ENCODE results near the gene PIM3. TPM values are rescaled to one million over a fixed set of nuclear protein-coding genes. Genes with fewer than 3 reads are reported as not detected.

Gene PIM3
- total and polyA plus RNA-seq, 4 experiments from 2014 or later = 48.1 to 62.3 (median 54.2) TPM

DNA sequence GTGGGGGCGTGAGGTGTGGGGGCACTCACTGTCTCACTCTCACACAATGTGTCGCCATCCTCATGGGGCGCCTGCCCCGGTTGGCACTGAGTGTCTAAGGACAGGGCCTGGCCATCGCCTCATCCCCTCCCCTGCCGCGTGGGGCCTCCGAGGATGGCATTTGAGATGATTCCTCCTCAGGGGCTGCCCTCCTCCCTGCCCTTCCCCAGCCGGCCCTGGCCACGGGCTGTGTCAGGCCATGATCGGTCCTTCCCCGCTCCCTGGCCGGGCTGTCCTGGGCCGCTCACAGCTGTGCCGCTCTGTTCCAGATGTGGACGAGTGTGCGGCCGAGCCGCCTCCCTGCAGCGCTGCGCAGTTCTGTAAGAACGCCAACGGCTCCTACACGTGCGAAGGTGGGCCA, 37.6 kb upstream of the PIM3 start:
- Mint-ChIP-seq H3K27ac (no peak overlapping the region), H3K9me3 (no peaks in the 10 kb centered on the region), H3K36me3 (peaks cover 0 to 18% of the 10 kb centered on the region in 2 donors), H3K4me3 (no peak overlapping the region), H3K4me1 (peaks cover 22 to 56% (median 35%) of the 10 kb centered on the region in 4 donors), H3K27me3 (no peaks in the 10 kb centered on the region)
- Histone ChIP-seq H3K4me1 (ENCODE audit: insufficient read depth, low read length) (peaks cover 30% of the 10 kb centered on the region), H3K36me3 (ENCODE audit: insufficient read depth, low read length) (peaks cover 12% of the 10 kb centered on the region), H3K9me3 (ENCODE audit: control insufficient read depth in 1 of 2, low read length in 2 of 2) (no peaks in the 10 kb centered on the region), H3K27ac (ENCODE audit: low read depth, low read length) (no peak overlapping the region), H3K27me3 (ENCODE audit: insufficient read depth, low read length) (no peaks in the 10 kb centered on the region), H3K4me3 (ENCODE audit: low read length in 2 of 2) (no peak overlapping the region)
- no peak for DNase-seq
- ChIA-PET CTCF (ENCODE audit: partially characterized antibody) (interaction anchor here (1.3 kb wide), 1 partner anchor 155 kb away, joined by 3 read pairs; no protein-coding TSS in a partner anchor), POLR2A (ENCODE audit: partially characterized antibody) (no interaction called here)
- intact Hi-C loops (cut with micrococcal nuclease) = no loop called here

DNA sequence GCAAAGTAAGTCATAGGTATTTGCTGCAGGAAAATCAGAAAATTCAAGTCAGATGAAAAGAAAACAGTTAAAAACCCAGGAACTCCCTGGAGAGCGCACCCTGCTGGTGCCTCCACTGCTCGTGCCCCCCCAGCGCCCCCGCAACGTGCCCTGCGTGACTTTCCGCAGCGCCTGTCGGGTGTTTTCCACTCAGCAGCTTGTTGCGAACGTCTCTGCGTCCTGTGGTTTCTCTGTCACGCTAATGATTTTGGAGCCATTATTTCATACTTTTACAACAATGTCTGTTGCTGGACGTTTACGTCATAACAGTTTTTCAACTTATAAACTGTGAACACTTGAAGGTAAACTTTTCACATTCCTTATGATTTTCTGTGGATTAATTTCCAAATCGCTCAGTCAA, 37.1 kb upstream of the PIM3 start:
- Mint-ChIP-seq H3K4me3 (peak overlapping the region in 2 of 8 donors; percentile 26 to 59), H3K27me3 (no peaks in the 10 kb centered on the region), H3K27ac (peak overlapping the region in 6 of 7 donors; percentile 22 to 77 (median 58)), H3K9me3 (no peaks in the 10 kb centered on the region), H3K36me3 (peaks cover 0 to 18% of the 10 kb centered on the region in 2 donors), H3K4me1 (peaks cover 22 to 56% (median 37%) of the 10 kb centered on the region in 4 donors)
- Histone ChIP-seq H3K27me3 (ENCODE audit: insufficient read depth, low read length) (no peaks in the 10 kb centered on the region), H3K4me3 (ENCODE audit: low read length in 2 of 2) (no peak overlapping the region), H3K4me1 (ENCODE audit: insufficient read depth, low read length) (peaks cover 30% of the 10 kb centered on the region), H3K9me3 (ENCODE audit: control insufficient read depth in 1 of 2, low read length in 2 of 2) (no peaks in the 10 kb centered on the region), H3K27ac (ENCODE audit: low read depth, low read length) (peak overlapping the region; percentile 35), H3K36me3 (ENCODE audit: insufficient read depth, low read length) (peaks cover 12% of the 10 kb centered on the region)
- ChIA-PET POLR2A (ENCODE audit: partially characterized antibody) (no interaction called here), CTCF (ENCODE audit: partially characterized antibody) (no interaction called here)
- intact Hi-C loops (cut with micrococcal nuclease) = no loop called here
- DNase-seq = peak in 1 of 5 donors; percentile 51

DNA sequence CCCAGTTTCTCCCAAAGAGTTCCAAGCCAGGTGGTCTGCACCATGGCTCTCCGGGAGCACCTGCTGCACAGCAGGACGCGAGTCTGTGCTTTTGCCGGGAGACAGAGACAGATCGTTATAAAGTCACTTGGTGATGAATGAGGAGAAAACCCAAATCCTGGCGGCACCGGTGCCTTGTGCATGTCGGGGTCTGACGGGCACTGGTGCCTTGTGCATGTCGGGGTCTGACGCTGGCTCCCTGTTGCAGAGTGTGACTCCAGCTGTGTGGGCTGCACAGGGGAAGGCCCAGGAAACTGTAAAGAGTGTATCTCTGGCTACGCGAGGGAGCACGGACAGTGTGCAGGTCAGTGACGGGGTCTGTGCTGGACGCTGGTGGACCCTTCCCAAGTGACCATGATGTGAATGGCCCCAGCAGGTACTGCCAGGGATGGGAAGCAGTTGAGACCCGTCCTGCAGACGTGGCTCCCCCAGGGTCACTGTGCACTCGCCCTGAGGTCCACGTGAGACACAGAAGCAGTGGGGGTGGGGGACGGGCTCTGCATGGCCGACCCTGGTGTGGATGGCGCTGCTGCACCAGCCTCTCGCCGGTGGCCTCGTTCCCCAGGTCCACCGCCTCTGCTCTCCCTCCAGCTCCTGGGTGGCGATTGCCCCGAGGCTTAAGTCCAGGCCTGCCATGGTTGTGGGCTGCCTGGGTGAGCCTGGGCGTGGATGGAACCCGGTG, 36.3 kb upstream of the PIM3 start:
- H3K36me3 ChIP-seq (ENCODE audit: insufficient read depth, low read length) = peaks cover 12% of the 10 kb centered on the region
- no peaks in the 10 kb centered on the region for H3K27me3 ChIP-seq (ENCODE audit: insufficient read depth, low read length)
- Mint-ChIP-seq H3K27me3 (no peaks in the 10 kb centered on the region), H3K9me3 (no peaks in the 10 kb centered on the region), H3K36me3 (peaks cover 0 to 18% of the 10 kb centered on the region in 2 donors), H3K4me3 (peak overlapping the region in 1 of 8 donors; percentile 41), H3K27ac (peak overlapping the region in 6 of 7 donors; percentile 43 to 95 (median 78)), H3K4me1 (peaks cover 22 to 54% (median 37%) of the 10 kb centered on the region in 4 donors)
- ChIA-PET CTCF (ENCODE audit: partially characterized antibody) (interaction anchor here (0.7 to 1.1 kb wide), 2 partner anchors 70 to 169 kb away, joined by 3 read pairs; no protein-coding TSS in a partner anchor), POLR2A (ENCODE audit: partially characterized antibody) (no interaction called here)
- intact Hi-C loops (cut with micrococcal nuclease) = no loop called here
- peaks cover 25% of the 10 kb centered on the region for H3K4me1 ChIP-seq (ENCODE audit: insufficient read depth, low read length)
- H3K9me3 ChIP-seq (ENCODE audit: control insufficient read depth in 1 of 2, low read length in 2 of 2) = no peaks in the 10 kb centered on the region
- DNase-seq = no peak
- H3K27ac ChIP-seq (ENCODE audit: low read depth, low read length) = peak overlapping the region; percentile 35
- H3K4me3 ChIP-seq (ENCODE audit: low read length in 2 of 2) = no peak overlapping the region

DNA sequence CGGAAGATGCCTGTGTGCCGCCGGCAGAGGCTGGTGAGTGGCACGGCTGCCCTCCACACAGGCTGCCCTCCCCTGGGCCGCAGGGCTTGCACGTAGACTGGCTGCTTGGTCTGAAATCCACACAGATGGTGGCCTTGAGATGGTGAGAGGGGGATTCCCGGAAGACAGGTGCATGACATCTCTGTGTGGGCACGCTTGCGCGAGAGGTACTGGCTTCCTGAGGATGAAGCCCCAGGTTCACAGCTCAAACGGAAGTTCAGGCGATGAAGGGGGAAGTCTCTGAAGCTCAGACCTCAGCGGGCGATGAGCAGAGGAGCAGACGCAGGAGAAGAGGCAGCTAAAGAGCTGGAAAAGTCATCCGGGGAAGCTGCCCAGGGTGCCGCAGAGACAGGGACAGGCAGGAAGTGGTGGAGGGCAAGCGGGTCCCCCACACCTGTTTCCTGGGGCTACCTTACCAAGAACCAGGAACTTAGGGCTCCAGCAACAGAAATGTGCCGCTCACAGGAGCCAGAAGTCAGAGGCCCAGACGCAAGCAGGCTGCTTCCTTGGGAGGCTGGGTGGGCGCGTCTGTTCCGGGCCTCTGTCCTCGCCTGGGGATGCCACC, 34.9 kb upstream of the PIM3 start:
- Mint-ChIP-seq H3K4me1 (peaks cover 16 to 48% (median 32%) of the 10 kb centered on the region in 4 donors), H3K36me3 (peaks cover 0 to 10% of the 10 kb centered on the region in 2 donors), H3K9me3 (no peaks in the 10 kb centered on the region), H3K27ac (peak overlapping the region; percentile 94 to 100 (median 95)), H3K27me3 (no peaks in the 10 kb centered on the region), H3K4me3 (peak overlapping the region; percentile 75 to 88 (median 84))
- Histone ChIP-seq H3K36me3 (ENCODE audit: insufficient read depth, low read length) (peaks cover 4% of the 10 kb centered on the region), H3K4me3 (ENCODE audit: low read length in 2 of 2) (peak overlapping the region; percentile 26 to 48), H3K27me3 (ENCODE audit: insufficient read depth, low read length) (no peaks in the 10 kb centered on the region), H3K4me1 (ENCODE audit: insufficient read depth, low read length) (peaks cover 27% of the 10 kb centered on the region), H3K9me3 (ENCODE audit: control insufficient read depth in 1 of 2, low read length in 2 of 2) (no peaks in the 10 kb centered on the region), H3K27ac (ENCODE audit: low read depth, low read length) (peak overlapping the region; percentile 91)
- intact Hi-C loops (cut with micrococcal nuclease) = loop anchor here (1.0 kb wide), 1 partner anchor 158 kb away; no protein-coding TSS in a partner anchor
- CTCF ChIA-PET (ENCODE audit: partially characterized antibody) = interaction anchor here (1.0 to 4.0 kb wide), 4 partner anchors 57 to 158 kb away, joined by 3 to 24 read pairs (median 10); no protein-coding TSS in a partner anchor
- DNase-seq = peak; percentile 82 to 94 (median 84)
- POLR2A ChIA-PET (ENCODE audit: partially characterized antibody) = interaction anchor here (0.6 to 1.9 kb wide), 14 partner anchors 9 to 600 kb away, joined by 3 to 13 read pairs (median 4); partner anchors contain the start of gene PIM3

DNA sequence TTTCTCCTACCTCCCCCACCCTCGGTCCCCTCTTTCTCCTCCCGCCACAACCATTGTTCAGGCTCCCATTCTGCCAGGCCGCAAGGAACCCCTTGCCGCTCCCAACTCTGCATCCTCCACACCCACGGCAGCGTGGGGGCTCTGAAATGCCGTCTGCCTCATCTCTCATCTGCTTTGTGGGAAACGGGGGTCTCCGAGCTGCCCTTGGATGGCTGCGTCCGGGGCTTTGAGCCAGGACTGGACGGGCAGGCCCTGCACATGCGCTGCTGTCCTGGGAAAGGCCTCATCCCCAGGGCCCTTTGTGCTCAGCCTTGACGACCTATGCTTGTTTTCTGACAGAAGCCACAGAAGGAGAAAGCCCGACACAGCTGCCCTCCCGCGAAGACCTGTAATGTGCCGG, 33.7 kb upstream of the PIM3 start:
- H3K36me3 Mint-ChIP-seq = peaks cover 0 to 9% of the 10 kb centered on the region in 2 donors
- intact Hi-C loops (cut with micrococcal nuclease) = no loop called here
- Histone ChIP-seq H3K27ac (ENCODE audit: low read depth, low read length) (no peak overlapping the region), H3K9me3 (ENCODE audit: control insufficient read depth in 1 of 2, low read length in 2 of 2) (no peaks in the 10 kb centered on the region), H3K27me3 (ENCODE audit: insufficient read depth, low read length) (no peaks in the 10 kb centered on the region), H3K36me3 (ENCODE audit: insufficient read depth, low read length) (no peaks in the 10 kb centered on the region), H3K4me1 (ENCODE audit: insufficient read depth, low read length) (peaks cover 39% of the 10 kb centered on the region), H3K4me3 (ENCODE audit: low read length in 2 of 2) (no peak overlapping the region)
- H3K27me3 Mint-ChIP-seq = no peaks in the 10 kb centered on the region
- no peak for DNase-seq
- peak overlapping the region in 3 of 8 donors; percentile 43 to 59 (median 50) for H3K4me3 Mint-ChIP-seq
- H3K27ac Mint-ChIP-seq = peak overlapping the region; percentile 76 to 92 (median 89)
- H3K4me1 Mint-ChIP-seq = peaks cover 21 to 57% (median 39%) of the 10 kb centered on the region in 4 donors
- ChIA-PET CTCF (ENCODE audit: partially characterized antibody) (interaction anchor here (1.1 to 4.0 kb wide), 4 partner anchors 56 to 159 kb away, joined by 3 to 24 read pairs (median 4); no protein-coding TSS in a partner anchor), POLR2A (ENCODE audit: partially characterized antibody) (interaction anchor here (0.9 to 1.9 kb wide), 3 partner anchors 88 to 117 kb away, joined by 3 to 10 read pairs (median 3); no protein-coding TSS in a partner anchor)
- no peaks in the 10 kb centered on the region for H3K9me3 Mint-ChIP-seq

DNA sequence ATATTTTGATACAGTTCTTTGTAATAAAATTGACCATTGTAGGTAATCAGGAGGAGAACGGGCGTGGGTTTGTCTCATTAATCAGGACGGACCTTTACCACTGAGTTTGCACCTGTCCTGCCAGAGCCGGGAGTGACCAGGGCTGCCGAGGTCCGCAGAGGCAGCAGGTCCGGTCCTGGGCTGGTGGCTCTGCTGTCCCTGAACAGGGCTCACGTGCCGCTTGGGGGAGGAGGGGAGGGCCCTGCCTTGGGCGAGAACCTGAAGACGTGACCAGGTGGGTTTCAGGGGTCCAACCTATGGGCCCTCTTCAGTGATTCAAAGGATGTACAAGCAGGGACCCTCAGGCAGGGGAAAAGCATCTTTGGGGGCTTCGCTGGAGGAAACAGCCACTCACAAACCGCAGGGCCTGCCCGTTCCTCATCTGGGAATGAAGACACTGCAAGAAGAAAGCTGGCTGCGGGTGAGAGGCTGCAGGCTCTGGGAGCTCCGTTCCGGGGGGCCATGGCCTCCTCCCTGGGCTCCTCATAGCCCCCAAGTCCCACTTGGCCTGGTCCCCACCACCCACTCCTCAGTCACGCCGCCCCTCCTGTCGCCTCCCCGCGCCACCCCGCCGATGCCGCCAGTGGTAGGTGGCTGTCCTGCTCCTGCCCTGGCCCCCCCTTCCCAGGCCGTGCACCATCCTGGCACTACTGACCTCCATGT, 32.9 kb upstream of the PIM3 start:
- intact Hi-C loops (cut with micrococcal nuclease) = no loop called here

More for the DNA sequence above, 32.9 kb upstream of the PIM3 start:
- H3K27ac Mint-ChIP-seq = peak overlapping the region; percentile 76 to 92 (median 89)
- H3K27me3 Mint-ChIP-seq = no peaks in the 10 kb centered on the region
- no peaks in the 10 kb centered on the region for H3K9me3 Mint-ChIP-seq
- H3K4me3 Mint-ChIP-seq = peak overlapping the region in 5 of 8 donors; percentile 31 to 59 (median 46)
- Histone ChIP-seq H3K36me3 (ENCODE audit: insufficient read depth, low read length) (no peaks in the 10 kb centered on the region), H3K4me3 (ENCODE audit: low read length in 2 of 2) (no peak overlapping the region), H3K27ac (ENCODE audit: low read depth, low read length) (no peak overlapping the region), H3K9me3 (ENCODE audit: control insufficient read depth in 1 of 2, low read length in 2 of 2) (no peaks in the 10 kb centered on the region), H3K27me3 (ENCODE audit: insufficient read depth, low read length) (no peaks in the 10 kb centered on the region), H3K4me1 (ENCODE audit: insufficient read depth, low read length) (peaks cover 39% of the 10 kb centered on the region)
- CTCF ChIA-PET (ENCODE audit: partially characterized antibody) = interaction anchor here (1.1 to 4.0 kb wide), 4 partner anchors 100 to 160 kb away, joined by 3 to 24 read pairs (median 4); no protein-coding TSS in a partner anchor
- POLR2A ChIA-PET (ENCODE audit: partially characterized antibody) = interaction anchor here (0.9 to 1.3 kb wide), 3 partner anchors 89 to 160 kb away, joined by 3 read pairs; no protein-coding TSS in a partner anchor
- peaks cover 21 to 55% (median 39%) of the 10 kb centered on the region in 4 donors for H3K4me1 Mint-ChIP-seq
- no peak for DNase-seq
- peaks cover 0 to 9% of the 10 kb centered on the region in 2 donors for H3K36me3 Mint-ChIP-seq
